Activated T-cell treated with anti-CD3 and anti-CD28 coated beads, Interleukin-2, amount 50 U/mL, for 4 hours (primary cell): ENCODE results near the gene PLD5. TPM values are rescaled to one million over a fixed set of nuclear protein-coding genes. Genes with fewer than 3 reads are reported as not detected.
"Not testable (repeated sequence)": the region's sequence is repeated elsewhere in the genome, so short reads cannot be mapped to it uniquely, and the experiment has no call there.

ENCODE experiments used
- ATAC-seq, 2 donors: fragments of 200-7000 bp; cut with Tn5 transposase; one replicate each; pipeline ENCODE4 v1.10.0; 2021
- DNase-seq: peaks from one replicate; pipeline ENCODE4 v3.0.0-alpha.2; 2020
- H3K27me3 Mint-ChIP-seq: one replicate; pipeline ENCODE4 v1.8.0; 2021; ENCODE audit warnings: low read depth, mixed read lengths
- H3K36me3 Mint-ChIP-seq: one replicate; pipeline ENCODE4 v1.8.0; 2022; ENCODE audit warnings: mixed read lengths; ENCODE audit not compliant: insufficient read depth
- H3K4me1 Mint-ChIP-seq: one replicate; pipeline ENCODE4 v1.8.0; 2021; ENCODE audit warnings: low read depth, mixed read lengths
- H3K4me3 Mint-ChIP-seq: one replicate; pipeline ENCODE4 v1.8.0; 2021; ENCODE audit warnings: mild to moderate bottlenecking, moderate library complexity, mixed read lengths
- H3K9me3 Mint-ChIP-seq: one replicate; pipeline ENCODE4 v1.8.0; 2021; ENCODE audit warnings: mixed read lengths
- total RNA-seq, 3 donors: library from RNA; stranded (reverse); gene quantifications; one replicate each; pipeline ENCODE4 v1.2.1, GENCODE V29; 2021

The PLD5 gene
- total RNA-seq, 3 donors from 2014 or later, result not detected

GRCh38 chr1:242318140-242318539, 206.4 kb downstream of the PLD5 start:
- H3K4me1 Mint-ChIP-seq, result no peaks in the 10 kb centered on the region
- DNase-seq, result no peak
- H3K27me3 Mint-ChIP-seq, result no peaks in the 10 kb centered on the region
- no peaks in the 10 kb centered on the region for H3K36me3 Mint-ChIP-seq
- no peak for ATAC-seq
- H3K4me3 Mint-ChIP-seq, result no peak overlapping the region
- no peaks in the 10 kb centered on the region for H3K9me3 Mint-ChIP-seq

GRCh38 chr1:242314865-242315264, 209.6 kb downstream of the PLD5 start:
- not testable (repeated sequence) for H3K4me3 Mint-ChIP-seq, DNase-seq, H3K27me3 Mint-ChIP-seq, H3K9me3 Mint-ChIP-seq, H3K36me3 Mint-ChIP-seq, ATAC-seq, H3K4me1 Mint-ChIP-seq

GRCh38 chr1:242314085-242314649, 210.3 kb downstream of the PLD5 start:
- not testable (repeated sequence) for H3K27me3 Mint-ChIP-seq, H3K36me3 Mint-ChIP-seq, H3K4me1 Mint-ChIP-seq, ATAC-seq, DNase-seq, H3K4me3 Mint-ChIP-seq, H3K9me3 Mint-ChIP-seq

- H3K36me3 Mint-ChIP-seq, H3K4me1 Mint-ChIP-seq, DNase-seq, H3K27me3 Mint-ChIP-seq, H3K4me3 Mint-ChIP-seq, ATAC-seq, H3K9me3 Mint-ChIP-seq: not testable (repeated sequence)
These were observed 215.8 kb downstream of the PLD5 start for GRCh38 chr1:242308681-242309080.

GRCh38 chr1:242293781-242294180, 230.7 kb downstream of the PLD5 start:
- not testable (repeated sequence) for H3K4me3 Mint-ChIP-seq, H3K9me3 Mint-ChIP-seq, H3K27me3 Mint-ChIP-seq, ATAC-seq, H3K4me1 Mint-ChIP-seq, H3K36me3 Mint-ChIP-seq, DNase-seq

GRCh38 chr1:242288067-242288466, 236.4 kb downstream of the PLD5 start:
- not testable (repeated sequence) for H3K36me3 Mint-ChIP-seq, H3K9me3 Mint-ChIP-seq, DNase-seq, H3K4me3 Mint-ChIP-seq, ATAC-seq, H3K4me1 Mint-ChIP-seq, H3K27me3 Mint-ChIP-seq

DNA sequence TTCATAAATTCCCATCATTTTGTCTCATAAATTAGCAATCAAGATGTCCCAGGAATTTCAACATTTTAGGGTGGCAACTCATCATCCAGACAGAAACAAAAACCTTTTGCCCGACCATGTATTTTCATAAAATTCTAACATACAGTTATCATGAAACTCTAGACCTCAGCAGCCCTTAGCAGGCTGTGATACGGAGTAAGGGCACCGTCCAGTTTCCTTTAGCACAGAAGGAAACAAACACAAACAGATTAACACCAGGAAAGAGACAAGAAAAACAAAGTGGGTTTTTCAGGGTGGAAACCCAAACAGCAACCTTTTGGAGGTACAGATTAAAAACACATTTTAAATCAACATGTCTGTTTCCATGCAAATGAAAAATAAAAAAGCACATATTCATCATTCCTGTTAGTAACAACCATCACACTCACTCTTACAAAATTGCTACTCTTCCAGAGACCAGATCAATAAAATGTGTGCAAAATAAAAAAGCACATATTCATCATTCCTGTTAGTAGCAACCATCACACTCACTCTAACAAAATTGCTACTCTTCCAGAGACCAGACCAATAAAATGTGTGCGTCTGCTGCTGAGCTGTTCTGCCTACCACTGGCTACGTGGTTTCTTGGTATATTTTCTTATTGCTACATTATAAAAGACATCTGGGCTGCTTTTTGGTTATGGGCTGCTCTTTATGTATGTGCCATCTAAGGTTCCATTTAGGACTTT, 241.6 kb downstream of the PLD5 start:
- not testable (repeated sequence) for H3K27me3 Mint-ChIP-seq, H3K4me3 Mint-ChIP-seq, H3K4me1 Mint-ChIP-seq, DNase-seq, ATAC-seq, H3K9me3 Mint-ChIP-seq, H3K36me3 Mint-ChIP-seq

DNA sequence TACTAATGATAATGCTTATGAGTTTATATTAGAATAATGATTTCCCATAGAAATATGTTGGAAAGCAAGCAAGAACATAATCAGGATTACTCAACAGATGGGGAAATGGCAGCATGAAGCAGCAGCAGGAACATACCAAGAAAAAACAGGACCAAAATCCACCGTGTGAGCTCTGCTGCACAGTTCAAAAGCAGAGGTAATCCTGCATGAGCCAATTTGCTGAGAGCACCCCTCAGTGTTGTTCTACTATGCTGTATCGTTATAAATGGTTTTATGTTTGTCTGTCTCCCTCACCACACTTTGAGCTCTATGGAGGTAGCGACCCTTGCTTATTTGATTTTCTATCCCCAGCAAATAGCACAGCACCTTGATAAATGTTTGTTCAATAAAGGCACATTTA, 246.1 kb downstream of the PLD5 start:
- not testable (repeated sequence) for H3K4me1 Mint-ChIP-seq, DNase-seq, H3K4me3 Mint-ChIP-seq, H3K36me3 Mint-ChIP-seq, H3K27me3 Mint-ChIP-seq, ATAC-seq, H3K9me3 Mint-ChIP-seq

GRCh38 chr1:242276769-242277168, 247.7 kb downstream of the PLD5 start:
- H3K4me1 Mint-ChIP-seq, H3K36me3 Mint-ChIP-seq, H3K4me3 Mint-ChIP-seq, ATAC-seq, DNase-seq, H3K27me3 Mint-ChIP-seq, H3K9me3 Mint-ChIP-seq: not testable (repeated sequence)

DNA sequence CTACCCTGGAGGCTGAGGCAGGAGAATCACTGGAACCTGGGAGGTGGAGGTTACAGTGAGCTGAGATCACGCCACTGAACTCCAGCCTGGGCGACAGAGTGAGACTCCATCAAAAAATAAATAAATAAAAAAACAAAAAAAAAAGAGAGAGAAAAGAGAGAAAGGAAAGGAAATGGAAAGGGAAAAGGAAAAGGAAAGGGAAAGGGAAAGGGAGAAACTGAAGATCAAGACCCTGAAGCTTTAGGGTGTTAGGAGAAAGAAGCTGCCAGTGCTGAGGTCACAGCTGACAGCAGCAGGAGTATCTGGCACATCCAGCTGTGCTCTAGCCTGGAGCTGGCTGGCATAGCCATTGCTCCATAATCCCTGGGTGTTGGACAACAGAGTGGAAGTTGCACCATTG, 257.5 kb downstream of the PLD5 start:
- H3K4me1 Mint-ChIP-seq, ATAC-seq, H3K27me3 Mint-ChIP-seq, H3K9me3 Mint-ChIP-seq, H3K4me3 Mint-ChIP-seq, DNase-seq, H3K36me3 Mint-ChIP-seq: not testable (repeated sequence)

- H3K27me3 Mint-ChIP-seq, ATAC-seq, H3K9me3 Mint-ChIP-seq, H3K36me3 Mint-ChIP-seq, H3K4me1 Mint-ChIP-seq, H3K4me3 Mint-ChIP-seq, DNase-seq: not testable (repeated sequence)
These were observed 260.1 kb downstream of the PLD5 start for GRCh38 chr1:242264419-242264818.

- no peak overlapping the region for H3K4me3 Mint-ChIP-seq
- H3K27me3 Mint-ChIP-seq, result no peaks in the 10 kb centered on the region
- ATAC-seq (no peak), DNase-seq (no peak)
- no peaks in the 10 kb centered on the region for H3K9me3 Mint-ChIP-seq
- no peaks in the 10 kb centered on the region for H3K36me3 Mint-ChIP-seq
- no peaks in the 10 kb centered on the region for H3K4me1 Mint-ChIP-seq
These were observed 279.2 kb downstream of the PLD5 start for GRCh38 chr1:242245255-242245654.

DNA sequence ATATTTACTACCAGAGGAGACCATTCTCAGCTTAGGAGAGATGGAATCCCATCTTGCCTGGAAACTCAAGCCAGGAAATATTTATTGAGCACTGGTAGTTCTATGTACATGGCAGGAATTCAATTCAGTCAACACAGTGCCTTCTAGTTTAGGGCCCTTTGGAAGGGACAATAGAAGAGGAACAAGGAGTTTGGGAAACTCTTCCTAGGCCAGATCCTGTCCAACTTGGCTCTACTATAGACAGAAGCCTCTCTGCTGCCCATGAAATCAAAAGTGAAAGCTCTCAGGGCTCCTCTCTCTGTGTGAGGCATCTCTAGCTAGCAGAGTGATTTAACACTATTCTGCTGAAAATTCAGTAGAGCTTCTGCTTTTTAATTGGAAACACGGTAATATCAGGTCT, 281.0 kb downstream of the PLD5 start:
- Mint-ChIP-seq H3K4me3 (no peak overlapping the region), H3K4me1 (no peaks in the 10 kb centered on the region), H3K9me3 (no peaks in the 10 kb centered on the region), H3K36me3 (no peaks in the 10 kb centered on the region), H3K27me3 (no peaks in the 10 kb centered on the region)
- ATAC-seq (no peak), DNase-seq (no peak)

DNA sequence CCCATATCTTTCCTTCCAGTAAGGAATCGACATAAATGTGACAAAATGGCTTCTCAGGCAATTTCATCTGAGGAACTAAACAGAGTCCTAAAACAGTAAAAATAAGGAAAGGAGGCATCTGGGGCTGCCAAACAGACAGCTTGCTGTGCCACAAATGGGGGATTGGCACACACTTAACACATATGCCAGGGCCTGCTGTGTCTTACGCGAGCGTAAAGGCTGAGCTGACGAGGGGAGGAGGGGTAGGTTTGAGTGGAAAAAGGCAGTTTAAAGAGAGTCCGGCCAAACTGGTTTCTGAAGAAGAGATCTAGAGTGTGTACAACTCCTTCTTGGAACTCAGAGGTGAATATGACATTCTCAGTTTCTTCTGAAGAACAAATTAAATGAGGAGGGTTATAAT, 281.5 kb downstream of the PLD5 start:
- ATAC-seq (no peak), DNase-seq (no peak)
- Mint-ChIP-seq H3K4me1 (no peaks in the 10 kb centered on the region), H3K9me3 (no peaks in the 10 kb centered on the region), H3K27me3 (no peaks in the 10 kb centered on the region), H3K4me3 (no peak overlapping the region), H3K36me3 (no peaks in the 10 kb centered on the region)

- Mint-ChIP-seq H3K4me1 (no peaks in the 10 kb centered on the region), H3K9me3 (no peaks in the 10 kb centered on the region), H3K4me3 (no peak overlapping the region), H3K27me3 (no peaks in the 10 kb centered on the region), H3K36me3 (no peaks in the 10 kb centered on the region)
- no peak for ATAC-seq
- DNase-seq, result no peak
These were observed 282.6 kb downstream of the PLD5 start for GRCh38 chr1:242241936-242242335.
